ENCODE measurements around the gene SEPTIN5. TPM values are rescaled to one million over a fixed set of nuclear protein-coding genes. Genes with fewer than 3 reads are reported as not detected.

Gene SEPTIN5
- total and polyA plus RNA-seq, 2 experiments from 2014 or later, result 4.3 to 17.2 TPM

- Histone ChIP-seq H3K4me2 (peak overlapping the region; percentile 82; the same call in 1 of the 2 replicates), H3K27ac (ENCODE audit: low read depth) (no peak overlapping the region), H4K20me1 (replicated peaks; ENCODE audit: insufficient read depth) (peaks cover 7% of the 10 kb centered on the region), H3K79me2 (replicated peaks; ENCODE audit: insufficient read depth) (no peaks in the 10 kb centered on the region), H2AFZ (no peak overlapping the region), H3F3A (replicated peaks; ENCODE audit: low read depth) (0 out of 2 replicates have a peak, but pooled peaks cover 7% of the 10 kb centered on the region), H3K4me1 (ENCODE audit: insufficient read depth) (peaks cover 9% of the 10 kb centered on the region; the same call in 1 of the 2 replicates), H3K36me3 (ENCODE audit: insufficient read depth) (no peaks in the 10 kb centered on the region), H3K4me3 (peak overlapping the region; percentile 56; the same call in 1 of the 2 replicates), H3K27me3 (ENCODE audit: insufficient read depth) (peaks cover 96% of the 10 kb centered on the region), H3K9me2 (ENCODE audit: insufficient read depth) (no peaks in the 10 kb centered on the region)
- ATAC-seq (no peak), DNase-seq (ENCODE audit: low spot score) (no peak)
- Mint-ChIP-seq H3K27ac (no peak overlapping the region), H3K4me1 (peaks cover 12% of the 10 kb centered on the region), H3K27me3 (ENCODE audit: insufficient read depth, low read depth, poor library complexity) (peaks cover 71% of the 10 kb centered on the region), H3K36me3 (ENCODE audit: low read depth) (peaks cover 11% of the 10 kb centered on the region), H3K4me3 (peak overlapping the region; percentile 63), H3K9me3 (peaks cover 3% of the 10 kb centered on the region; the same call in 2 of the 3 replicates)
- TF ChIP-seq EZH2 (IDR thresholded peaks at IDR 0.05; ENCODE audit: low read depth, unreplicated experiment) (peak; percentile 30), ZNF462 (CRISPR knock-in tag; IDR thresholded peaks at IDR 0.05) (no peak), STAT1 (IDR thresholded peaks at IDR 0.05; ENCODE audit: unreplicated experiment) (no peak)
Observed at GRCh38 chr22:19719488-19720021, 5.3 kb downstream of the SEPTIN5 start.

- H3K9me3 Mint-ChIP-seq, result peaks cover 4% of the 10 kb centered on the region; the same call in 2 of the 3 replicates
- no peak overlapping the region for H3K27ac Mint-ChIP-seq
- Histone ChIP-seq H3K36me3 (ENCODE audit: insufficient read depth) (no peaks in the 10 kb centered on the region), H3K4me1 (ENCODE audit: insufficient read depth) (peaks cover 5% of the 10 kb centered on the region; the same call in 1 of the 2 replicates), H4K20me1 (replicated peaks; ENCODE audit: insufficient read depth) (peaks cover 7% of the 10 kb centered on the region), H3K4me2 (no peak overlapping the region), H3K4me3 (no peak overlapping the region), H3K27ac (ENCODE audit: low read depth) (no peak overlapping the region), H3K27me3 (ENCODE audit: insufficient read depth) (peaks cover 96% of the 10 kb centered on the region), H3K9me2 (ENCODE audit: insufficient read depth) (no peaks in the 10 kb centered on the region), H2AFZ (no peak overlapping the region), H3K79me2 (replicated peaks; ENCODE audit: insufficient read depth) (no peaks in the 10 kb centered on the region), H3F3A (replicated peaks; ENCODE audit: low read depth) (0 out of 2 replicates have a peak, but pooled peaks cover 7% of the 10 kb centered on the region)
- peaks cover 78% of the 10 kb centered on the region for H3K27me3 Mint-ChIP-seq (ENCODE audit: insufficient read depth, low read depth, poor library complexity)
- peak overlapping the region; percentile 63; the same call in 1 of the 3 replicates for H3K4me3 Mint-ChIP-seq
- peaks cover 18% of the 10 kb centered on the region for H3K4me1 Mint-ChIP-seq
- H3K36me3 Mint-ChIP-seq (ENCODE audit: low read depth), result peaks cover 11% of the 10 kb centered on the region
- ATAC-seq (no peak), DNase-seq (ENCODE audit: low spot score) (no peak)
- TF ChIP-seq POLR2AphosphoS5 (IDR thresholded peaks at IDR 0.05; ENCODE audit: low read depth), result no peak
- no peak for TF ChIP-seq NANOG (IDR thresholded peaks at IDR 0.05; ENCODE audit: borderline replicate concordance)
- TF ChIP-seq ETS1 (IDR thresholded peaks at IDR 0.05), result no peak
Observed at GRCh38 chr22:19720150-19720827, 6.0 kb downstream of the SEPTIN5 start.
